Right atrium auricular region (tissue), 2 donors: Measurements from ENCODE around the gene MYO5B. TPM values are rescaled to one million over a fixed set of nuclear protein-coding genes. Genes with fewer than 3 reads are reported as not detected.

Experiments
- DNase-seq: peaks from one replicate; pipeline ENCODE4 v3.0.0-alpha.2; 2019; ENCODE audit warnings: low spot score
- H3K27ac ChIP-seq, 2 donors: fragments of 200-600 bp; sonication (generic); 1 replicate in 1 of 2; 2 replicates in 1 of 2; pipeline ENCODE4 v1.5.1; 2016 to 2019
- H3K27me3 ChIP-seq, 2 donors: fragments of 200-600 bp; sonication (generic); one replicate each; pipeline versions ENCODE4 v1.5.1 to v1.6.0; 2017 to 2019
- H3K36me3 ChIP-seq: fragments of 200-600 bp; sonication (generic); one replicate; pipeline ENCODE4 v1.5.1; 2016
- H3K4me1 ChIP-seq, 2 donors: fragments of 200-600 bp; sonication (generic); one replicate each; pipeline versions ENCODE4 v1.5.1 to v1.6.0; 2017 to 2019
- H3K4me3 ChIP-seq, 2 donors: fragments of 200-600 bp; sonication (generic); 1 replicate in 1 of 2; 2 replicates in 1 of 2; pipeline ENCODE4 v1.5.1; 2017 to 2019; ENCODE audit warnings: mild to moderate bottlenecking in 1 of 2, moderate library complexity in 1 of 2
- H3K9me3 ChIP-seq, 2 donors: fragments of 200-600 bp; sonication (generic); one replicate each; pipeline ENCODE4 v1.5.1; 2019
- total RNA-seq, 2 donors: library from RNA; depleted of rRNA; stranded (reverse); fragments of >200 nt; gene quantifications; one replicate each; pipeline ENCODE4 v1.1.0, GENCODE V29; 2016
- TF ChIP-seq, protein P1 (sequence below), 2 donors: fragments of 200-600 bp; sonication (generic); IDR thresholded peaks; one replicate each; pipeline ENCODE4 v1.5.1; 2019; ENCODE audit warnings: antibody characterized with exemption in 2 of 2

Gene MYO5B
- total RNA-seq, 2 donors from 2014 or later = 7.7 to 10.2 TPM

DNA sequence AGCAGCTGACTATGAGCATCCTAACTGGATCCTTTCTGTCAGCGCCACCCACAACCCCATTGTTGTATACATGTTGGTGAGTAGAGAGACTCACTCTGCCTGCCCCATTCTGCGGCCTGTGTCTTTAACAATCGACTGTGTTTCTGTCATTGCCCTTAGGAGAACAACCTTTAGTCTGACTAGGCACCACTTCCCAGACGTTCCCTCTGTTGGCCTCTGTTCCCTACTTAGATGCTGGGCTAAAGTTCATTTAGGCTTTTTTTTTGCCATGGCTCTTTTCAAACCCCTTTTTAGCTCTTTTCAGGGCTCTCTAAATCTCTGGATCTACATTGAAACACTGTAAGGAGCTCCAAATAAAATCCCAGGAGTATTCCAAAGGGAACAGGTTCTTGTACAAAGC is 361.1 kb downstream of the MYO5B start:
- Histone ChIP-seq H3K9me3 (peaks cover 3 to 4% of the 10 kb centered on the region in 2 donors), H3K27ac (no peak overlapping the region), H3K36me3 (no peaks in the 10 kb centered on the region), H3K27me3 (no peaks in the 10 kb centered on the region), H3K4me1 (peaks cover 0 to 5% of the 10 kb centered on the region in 2 donors), H3K4me3 (no peak overlapping the region)
- TF ChIP-seq, protein P1, sequence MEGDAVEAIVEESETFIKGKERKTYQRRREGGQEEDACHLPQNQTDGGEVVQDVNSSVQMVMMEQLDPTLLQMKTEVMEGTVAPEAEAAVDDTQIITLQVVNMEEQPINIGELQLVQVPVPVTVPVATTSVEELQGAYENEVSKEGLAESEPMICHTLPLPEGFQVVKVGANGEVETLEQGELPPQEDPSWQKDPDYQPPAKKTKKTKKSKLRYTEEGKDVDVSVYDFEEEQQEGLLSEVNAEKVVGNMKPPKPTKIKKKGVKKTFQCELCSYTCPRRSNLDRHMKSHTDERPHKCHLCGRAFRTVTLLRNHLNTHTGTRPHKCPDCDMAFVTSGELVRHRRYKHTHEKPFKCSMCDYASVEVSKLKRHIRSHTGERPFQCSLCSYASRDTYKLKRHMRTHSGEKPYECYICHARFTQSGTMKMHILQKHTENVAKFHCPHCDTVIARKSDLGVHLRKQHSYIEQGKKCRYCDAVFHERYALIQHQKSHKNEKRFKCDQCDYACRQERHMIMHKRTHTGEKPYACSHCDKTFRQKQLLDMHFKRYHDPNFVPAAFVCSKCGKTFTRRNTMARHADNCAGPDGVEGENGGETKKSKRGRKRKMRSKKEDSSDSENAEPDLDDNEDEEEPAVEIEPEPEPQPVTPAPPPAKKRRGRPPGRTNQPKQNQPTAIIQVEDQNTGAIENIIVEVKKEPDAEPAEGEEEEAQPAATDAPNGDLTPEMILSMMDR (IDR thresholded peaks at IDR 0.05) = no peak
- DNase-seq = no peak

DNA sequence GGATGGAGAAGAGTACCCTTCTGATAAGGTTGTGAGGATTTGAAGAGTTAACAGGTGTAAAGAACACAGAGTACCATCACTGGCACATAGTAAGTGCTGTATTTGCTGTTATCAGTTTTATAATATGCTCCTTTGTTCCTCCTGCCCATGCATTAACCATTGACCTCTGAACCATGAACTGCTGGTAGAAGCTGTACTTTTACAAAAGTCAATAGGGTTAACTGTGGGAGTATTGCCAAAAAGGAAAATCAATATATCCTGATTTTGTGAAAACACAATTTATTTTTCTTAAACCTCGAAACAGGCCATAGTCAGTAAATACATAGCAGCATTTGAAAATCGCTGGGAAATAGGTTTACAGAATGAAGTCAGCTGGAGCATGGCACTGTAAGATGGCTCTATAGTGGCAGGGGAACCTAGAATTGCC is 362.7 kb downstream of the MYO5B start:
- no peak overlapping the region for H3K27ac ChIP-seq
- H3K9me3 ChIP-seq = peaks cover 3 to 4% of the 10 kb centered on the region in 2 donors
- H3K27me3 ChIP-seq = no peaks in the 10 kb centered on the region
- H3K4me1 ChIP-seq = peaks cover 0 to 5% of the 10 kb centered on the region in 2 donors
- no peaks in the 10 kb centered on the region for H3K36me3 ChIP-seq
- TF ChIP-seq, protein P1 (IDR thresholded peaks at IDR 0.05) = no peak
- DNase-seq = no peak
- no peak overlapping the region for H3K4me3 ChIP-seq

DNA sequence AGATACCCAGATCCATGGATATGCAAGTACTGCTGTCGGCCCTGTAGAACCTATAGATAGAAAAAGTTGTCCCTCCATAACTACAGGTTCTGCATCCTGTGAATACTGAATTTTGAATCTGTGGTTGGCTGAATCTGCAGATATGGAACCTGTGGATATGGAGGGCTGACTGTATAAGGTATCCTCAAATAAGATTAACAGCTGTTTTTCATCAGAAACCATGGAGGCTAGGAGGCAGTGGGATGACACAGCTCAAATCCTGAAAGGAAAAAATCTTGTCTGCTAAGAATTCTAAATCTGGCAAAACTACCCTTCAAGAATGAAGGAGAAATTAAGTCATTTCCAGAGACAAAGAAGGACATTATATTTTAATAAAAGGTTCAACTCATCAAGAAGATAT is 367.0 kb downstream of the MYO5B start:
- Histone ChIP-seq H3K9me3 (peaks cover 3 to 4% of the 10 kb centered on the region in 2 donors), H3K27ac (no peak overlapping the region), H3K4me1 (no peaks in the 10 kb centered on the region), H3K36me3 (no peaks in the 10 kb centered on the region), H3K27me3 (no peaks in the 10 kb centered on the region), H3K4me3 (no peak overlapping the region)
- no peak for DNase-seq
- TF ChIP-seq, protein P1 (IDR thresholded peaks at IDR 0.05) = no peak

DNA sequence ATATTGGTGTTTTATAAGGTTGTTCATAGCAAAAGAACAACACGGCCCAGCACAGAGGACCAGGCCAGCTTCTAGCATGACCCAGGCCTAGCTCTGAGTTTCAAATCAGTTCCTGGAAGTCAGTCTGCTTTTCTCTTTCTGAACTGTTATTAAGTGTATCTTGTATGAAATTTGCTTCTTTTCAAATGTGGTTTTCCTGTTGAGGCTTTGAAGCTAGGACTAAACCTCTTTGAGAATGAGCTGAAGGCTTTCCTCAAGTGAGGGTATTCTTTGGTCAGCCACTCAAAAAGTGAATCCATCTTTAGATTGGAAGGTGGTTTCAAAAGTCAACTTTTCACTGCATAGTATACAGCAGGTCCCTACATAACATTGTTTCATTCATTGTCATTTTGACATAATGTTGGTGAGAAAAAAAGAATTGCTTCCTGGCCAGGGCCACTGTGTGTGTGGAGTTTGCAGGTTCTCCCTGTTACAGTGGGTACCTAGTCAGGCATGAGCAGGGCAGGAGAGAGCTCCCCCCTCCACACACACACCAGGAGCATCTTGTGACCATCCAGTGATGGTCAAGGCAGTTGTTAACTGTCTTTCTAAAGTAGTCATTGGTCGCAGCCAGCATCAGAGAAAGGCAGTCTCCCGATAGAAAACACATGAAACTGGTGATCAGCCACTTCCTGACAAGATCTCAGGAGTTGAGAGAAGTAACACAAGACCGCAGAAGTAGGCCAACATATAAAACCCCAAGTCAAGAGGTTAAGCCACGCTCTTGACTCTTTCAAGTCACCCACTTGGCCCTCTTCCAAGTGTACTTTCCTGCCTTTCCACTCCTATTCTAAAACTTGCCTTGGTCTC is 374.9 kb downstream of the MYO5B start:
- no peaks in the 10 kb centered on the region for H3K9me3 ChIP-seq
- no peak overlapping the region for H3K27ac ChIP-seq

DNA sequence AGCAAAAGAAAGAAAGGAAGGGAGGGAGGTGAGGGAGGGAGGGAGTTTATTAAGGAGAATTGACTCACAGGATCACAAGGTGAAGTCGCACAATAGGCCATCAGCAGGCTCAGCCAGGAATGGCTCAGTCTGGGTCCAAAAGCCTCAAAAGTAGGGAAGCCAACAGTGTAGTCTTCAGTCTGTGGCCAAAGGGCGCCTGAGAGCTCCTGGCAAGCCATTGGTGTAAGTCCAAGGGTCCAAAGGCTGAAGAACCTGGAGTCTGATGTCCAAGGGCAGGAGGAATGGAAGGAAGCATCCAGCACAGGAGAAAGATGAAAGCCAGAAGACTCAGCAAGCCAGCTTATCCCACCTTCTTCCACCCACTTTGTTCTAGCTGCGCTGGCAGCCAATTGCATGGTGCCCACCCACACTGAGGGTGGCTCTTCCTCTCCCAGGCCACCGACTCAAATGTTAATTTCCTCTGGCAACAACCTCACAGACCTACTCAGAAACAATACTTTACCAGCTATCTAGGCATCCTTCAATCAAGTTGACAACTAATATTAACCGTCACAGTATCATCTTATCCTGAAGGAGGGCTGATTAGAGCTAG is 375.8 kb downstream of the MYO5B start:
- H3K4me1 ChIP-seq = peaks cover 0 to 5% of the 10 kb centered on the region in 2 donors
- TF ChIP-seq, protein P1 (IDR thresholded peaks at IDR 0.05) = no peak
- no peaks in the 10 kb centered on the region for H3K36me3 ChIP-seq
- H3K27ac ChIP-seq = no peak overlapping the region
- H3K27me3 ChIP-seq = no peaks in the 10 kb centered on the region
- H3K4me3 ChIP-seq = no peak overlapping the region
- no peaks in the 10 kb centered on the region for H3K9me3 ChIP-seq
- no peak for DNase-seq

More for the DNA sequence above, 374.9 kb downstream of the MYO5B start:
- Histone ChIP-seq H3K4me1 (no peaks in the 10 kb centered on the region), H3K36me3 (no peaks in the 10 kb centered on the region), H3K4me3 (no peak overlapping the region), H3K27me3 (no peaks in the 10 kb centered on the region)
- TF ChIP-seq, protein P1 (IDR thresholded peaks at IDR 0.05) = no peak
- DNase-seq = no peak
